Left lung (tissue), 10 donors: ENCODE results near the gene PRPF8. TPM values are rescaled to one million over a fixed set of nuclear protein-coding genes. Genes with fewer than 3 reads are reported as not detected.

Experiments used
- ATAC-seq: fragments of 200-7000 bp; cut with Tn5 transposase; one replicate; pipeline ENCODE4 v1.9.1; 2020; ENCODE audit warnings: moderate library complexity
- DNase-seq, 4 donors: peaks; one replicate each; pipeline ENCODE4 v3.0.0-alpha.2; 2013 to 2020
- H3K27ac ChIP-seq, 2 donors: fragments of 200-600 bp; sonication (generic) in 1 of 2; one replicate each; pipeline versions ENCODE4 v1.5.0 to v1.8.0; 2020 to 2021
- H3K27me3 ChIP-seq, 2 donors: fragments of 200-600 bp; sonication (generic) in 1 of 2; one replicate each; pipeline versions ENCODE4 v1.5.0 to v1.8.0; 2020 to 2021
- H3K36me3 ChIP-seq, 2 donors: fragments of 200-600 bp; sonication (generic) in 1 of 2; one replicate each; pipeline versions ENCODE4 v1.5.0 to v1.8.0; 2020 to 2021
- H3K4me1 ChIP-seq, 2 donors: fragments of 200-600 bp; one replicate each; pipeline ENCODE4 v1.8.0; 2021
- H3K4me3 ChIP-seq, 2 donors: fragments of 200-600 bp; sonication (generic) in 1 of 2; one replicate each; pipeline versions ENCODE4 v1.5.0 to v1.8.0; 2020 to 2021; ENCODE audit warnings: mild to moderate bottlenecking in 1 of 2
- H3K9me3 ChIP-seq, 2 donors: fragments of 200-600 bp; sonication (generic) in 1 of 2; one replicate each; pipeline versions ENCODE4 v1.5.0 to v1.8.0; 2020 to 2021
- CTCF ChIP-seq, 2 donors: fragments of 200-600 bp; sonication (generic) in 1 of 2; IDR thresholded peaks; one replicate each; pipeline versions ENCODE4 v1.5.0 to v1.8.0; 2021; ENCODE audit warnings: antibody characterized with exemption in 2 of 2
- intact Hi-C, 2 donors: fragments of 100-400 bp; cut with DNase I; formaldehyde crosslinking; loops; one replicate each; pipeline versions ENCODE4 v1.11.2 to v1.14.2; 2022
- polyA plus RNA-seq, 6 donors: library from polyadenylated mRNA; unstranded; fragments of 120-200 nt; gene quantifications; one replicate each; pipeline ENCODE4 v1.2.1, GENCODE V29; 2013; ENCODE audit not compliant: insufficient read length in 6 of 6
- total RNA-seq, 2 donors: library from RNA; stranded (reverse); fragmentation: NEBNext Ultra II Directional; extraction: Animal tissue kit (Norgen Biotek cat#: 25700); gene quantifications; one replicate each; pipeline ENCODE4 v1.2.1, GENCODE V29; 2021
- donor health status: DM: no; HTN: yes; CAD: no.
- donor health status: DM: no; HTN: no; CAD: no.

Gene PRPF8
- total and polyA plus RNA-seq, 8 donors, result 230 to 364 (median 329) TPM

DNA sequence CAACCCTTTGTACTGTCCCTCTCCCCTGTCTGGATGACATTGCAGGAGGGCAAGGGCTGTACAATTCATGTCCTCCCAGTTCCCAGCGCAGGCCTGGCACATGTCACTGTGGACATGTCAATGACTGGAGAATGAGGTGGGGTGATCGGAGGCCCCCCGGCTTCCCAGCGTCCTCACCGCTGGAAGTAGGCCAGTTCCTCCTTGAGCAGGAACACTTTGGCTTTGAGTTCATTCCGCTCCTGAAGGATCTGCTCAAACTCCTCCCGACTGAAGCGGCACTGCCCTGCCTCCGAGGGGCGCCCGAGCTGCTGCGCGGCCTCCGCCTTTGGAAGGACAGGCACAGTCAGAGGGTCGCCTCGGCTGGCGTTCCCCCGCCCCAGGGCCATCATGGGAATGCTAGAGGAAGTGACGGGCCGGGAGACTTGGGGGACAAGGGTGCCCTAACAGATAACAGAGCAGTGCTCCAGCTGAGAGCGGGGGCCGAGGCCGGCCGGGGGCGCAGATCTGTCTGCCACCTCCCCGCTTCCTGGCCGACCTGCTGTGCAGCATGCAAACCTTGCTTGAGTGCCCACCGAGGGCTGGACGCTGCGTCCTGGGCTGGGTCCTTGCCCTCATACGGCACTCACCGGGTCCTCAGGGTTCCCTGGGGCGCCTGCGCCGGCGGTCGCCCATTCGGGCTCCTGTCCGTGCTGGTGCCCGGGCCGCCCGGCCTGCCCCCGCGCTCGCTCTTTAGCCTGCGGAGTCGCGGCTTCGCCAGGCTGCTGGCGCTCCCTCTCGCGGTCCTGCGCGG is 36.3 kb downstream of the PRPF8 start:
- H3K4me3 ChIP-seq, result peak overlapping the region; percentile 32 to 70
- intact Hi-C loops, result no loop called here
- H3K4me1 ChIP-seq, result peaks cover 36 to 71% of the 10 kb centered on the region in 2 donors
- peaks cover 0 to 33% of the 10 kb centered on the region in 2 donors for H3K36me3 ChIP-seq
- no peak for TF ChIP-seq CTCF (IDR thresholded peaks at IDR 0.05)
- H3K9me3 ChIP-seq, result no peaks in the 10 kb centered on the region
- DNase-seq, result peak in 3 of 4 donors; percentile 54 to 100 (median 74)
- H3K27me3 ChIP-seq, result no peaks in the 10 kb centered on the region
- ATAC-seq, result peak; percentile 18
- H3K27ac ChIP-seq, result peak overlapping the region; percentile 83 to 98

DNA sequence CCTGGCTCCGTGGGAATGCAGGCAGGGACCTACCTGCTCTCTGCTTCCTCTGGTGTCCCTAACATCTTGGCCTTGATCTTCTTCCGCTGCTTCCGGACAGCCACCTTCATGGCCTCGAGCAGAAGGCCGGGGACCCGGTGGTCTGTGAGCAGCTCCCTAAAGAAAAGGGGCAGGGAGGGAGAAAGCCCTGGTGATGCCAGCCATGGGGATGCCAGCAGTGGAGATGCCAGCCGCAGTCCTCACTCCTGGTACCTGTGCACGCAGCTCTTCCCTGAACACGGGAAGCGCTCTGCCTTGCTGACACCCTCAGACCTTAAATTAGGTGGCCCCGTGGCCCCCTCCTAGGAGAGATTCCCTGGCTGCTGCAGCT is 36.9 kb downstream of the PRPF8 start:
- Histone ChIP-seq H3K27ac (peak overlapping the region; percentile 83 to 98), H3K36me3 (peaks cover 0 to 28% of the 10 kb centered on the region in 2 donors), H3K27me3 (no peaks in the 10 kb centered on the region), H3K4me1 (peaks cover 36 to 73% of the 10 kb centered on the region in 2 donors), H3K4me3 (peak overlapping the region in 1 of 2 donors; percentile 70), H3K9me3 (no peaks in the 10 kb centered on the region)
- DNase-seq (peak in 1 of 4 donors; percentile 73), ATAC-seq (no peak)
- no peak for TF ChIP-seq CTCF (IDR thresholded peaks at IDR 0.05)
- intact Hi-C loops, result no loop called here

GRCh38 chr17:1646199-1646875 is 38.3 kb downstream of the PRPF8 start:
- no peak for TF ChIP-seq CTCF (IDR thresholded peaks at IDR 0.05)
- intact Hi-C loops, result no loop called here
- peaks cover 0 to 13% of the 10 kb centered on the region in 2 donors for H3K36me3 ChIP-seq
- H3K27me3 ChIP-seq, result no peaks in the 10 kb centered on the region
- peak overlapping the region in 1 of 2 donors; percentile 55 for H3K4me3 ChIP-seq
- H3K9me3 ChIP-seq, result no peaks in the 10 kb centered on the region
- H3K4me1 ChIP-seq, result peaks cover 36 to 78% of the 10 kb centered on the region in 2 donors
- peak overlapping the region; percentile 83 to 98 for H3K27ac ChIP-seq
- ATAC-seq (no peak), DNase-seq (peak in 1 of 4 donors; percentile 76)

DNA sequence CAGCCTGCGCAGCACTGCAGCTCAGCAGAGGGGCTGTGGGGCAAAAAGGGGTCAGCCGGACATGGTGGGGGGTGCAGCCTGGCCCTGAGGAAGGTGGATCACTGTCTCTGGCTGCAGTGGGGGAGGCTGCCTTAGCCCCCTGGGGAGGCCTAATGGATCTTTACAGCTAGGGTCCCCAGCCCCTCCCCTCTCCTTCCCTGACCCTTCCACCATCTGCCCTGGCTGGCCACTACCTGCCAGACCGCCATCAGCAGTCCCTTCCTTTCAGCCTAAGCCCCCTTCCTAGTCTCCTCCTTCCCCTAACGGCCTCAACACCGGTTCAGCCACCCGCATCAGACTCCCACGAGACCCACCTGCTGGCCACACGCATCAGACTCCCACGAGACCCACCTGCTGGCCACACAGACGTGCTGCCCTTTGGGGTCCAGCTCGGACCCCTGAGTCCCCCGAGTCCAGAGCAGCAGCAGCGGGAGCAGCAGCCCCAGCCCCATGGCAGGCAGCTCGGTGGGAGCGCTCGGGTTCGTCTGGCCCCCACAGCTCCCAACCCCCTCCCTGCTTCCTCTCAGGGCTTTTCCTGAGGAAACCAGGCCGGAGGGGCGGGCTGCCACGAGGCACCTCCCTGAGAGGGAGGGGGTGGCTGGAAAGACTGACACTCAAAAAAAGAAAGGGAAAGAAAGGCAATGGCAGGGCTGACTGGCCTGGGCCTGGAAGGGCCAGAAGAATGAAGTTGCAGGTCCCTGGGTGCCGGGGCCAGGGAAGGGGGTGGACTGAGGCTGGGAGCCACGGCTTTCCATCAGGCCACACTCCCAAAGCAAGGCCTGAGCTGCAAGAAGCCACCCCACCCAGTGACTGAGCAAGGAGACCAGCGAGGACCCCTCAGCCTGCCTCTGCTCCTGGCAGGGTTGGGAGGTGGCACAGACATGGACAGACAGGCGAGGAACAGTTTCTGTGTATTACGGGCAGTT is 39.2 kb downstream of the PRPF8 start, which contains the start of gene SCARF1:
SCARF1 (minus strand) TSS at position 526 of the 965 bp plus-strand sequence; CDS start at position 491, 35 bp downstream.
- Histone ChIP-seq H3K4me1 (peaks cover 33 to 70% of the 10 kb centered on the region in 2 donors), H3K36me3 (peaks cover 0 to 5% of the 10 kb centered on the region in 2 donors), H3K9me3 (no peaks in the 10 kb centered on the region), H3K27me3 (no peaks in the 10 kb centered on the region), H3K4me3 (peak within 1 kb of the TSS; percentile 25 to 55), H3K27ac (peak within 1 kb of the TSS; percentile 83 to 98)
- peak in 2 of 4 donors; percentile 76 to 88 for DNase-seq
- intact Hi-C loops, result no loop called here
- ATAC-seq, result no peak
- TF ChIP-seq CTCF (IDR thresholded peaks at IDR 0.05), result peak in 1 of 2 donors; percentile 11
